Activated CD4-positive, alpha-beta memory T cell treated with anti-CD3 and anti-CD28 coated beads for 36 hours (primary cell): ENCODE measurements around the gene HMGCLL1. TPM values are rescaled to one million over a fixed set of nuclear protein-coding genes. Genes with fewer than 3 reads are reported as not detected.

ENCODE experiments used
- CTCF ChIA-PET: fragments of 350-600 bp; sonication (Branson Sonifier 250); formaldehyde crosslinking; loops from one replicate; lab custom pipeline; 2021; ENCODE audit warnings: antibody characterized with exemption, inconsistent platforms; lab: Charles Lee
- POLR2A ChIA-PET: fragments of 350-600 bp; sonication (Branson Sonifier 250); formaldehyde crosslinking; loops from one replicate; lab custom pipeline; 2021; ENCODE audit warnings: antibody characterized with exemption; lab: Charles Lee
- DNase-seq: peaks from one replicate; pipeline ENCODE4 v3.0.0-alpha.2; 2020
- H3K27ac Mint-ChIP-seq: one replicate; pipeline ENCODE4 v1.8.0; 2021; ENCODE audit warnings: mixed read lengths
- H3K27me3 Mint-ChIP-seq: one replicate; pipeline ENCODE4 v1.8.0; 2021; ENCODE audit warnings: mixed read lengths
- H3K36me3 Mint-ChIP-seq: one replicate; pipeline ENCODE4 v1.8.0; 2021; ENCODE audit warnings: mixed read lengths
- H3K4me1 Mint-ChIP-seq: one replicate; pipeline ENCODE4 v1.8.0; 2021; ENCODE audit warnings: low read depth, mixed read lengths
- H3K4me3 Mint-ChIP-seq: one replicate; pipeline ENCODE4 v1.8.0; 2021; ENCODE audit warnings: mild to moderate bottlenecking, mixed read lengths
- H3K9me3 Mint-ChIP-seq: one replicate; pipeline ENCODE4 v1.8.0; 2021; ENCODE audit warnings: mixed read lengths
- intact Hi-C: fragments of 100-400 bp; cut with micrococcal nuclease; formaldehyde crosslinking; loops from one replicate; pipeline ENCODE4 v1.15.1; 2023
- total RNA-seq, 2 experiments: library from RNA; stranded (reverse); gene quantifications; one replicate each; pipeline ENCODE4 v1.2.3, GENCODE V29; 2021

HMGCLL1 gene
- total RNA-seq, 2 experiments from 2014 or later, result not detected

DNA sequence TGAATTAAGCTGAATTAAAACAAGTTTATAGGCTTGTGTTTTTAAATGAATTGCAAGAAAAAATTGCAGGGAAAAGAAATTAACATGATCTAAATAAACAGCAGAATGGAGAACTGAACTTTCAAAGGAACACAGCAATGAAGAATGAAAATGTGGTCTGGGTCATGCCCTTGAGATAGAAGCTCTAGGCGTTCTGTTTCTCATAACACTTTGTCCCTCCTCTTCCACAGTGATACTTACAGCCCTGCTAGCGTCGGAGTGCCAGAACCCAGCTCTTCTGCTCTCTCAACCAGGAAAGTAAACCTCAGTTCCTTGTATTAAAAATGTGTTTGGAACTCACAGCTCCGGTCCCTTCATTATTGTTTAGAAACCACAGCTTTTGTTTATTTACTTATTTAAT, 11.4 kb downstream of the HMGCLL1 start:
- DNase-seq, result no peak
- ChIA-PET POLR2A (no interaction called here), CTCF (no interaction called here)
- Mint-ChIP-seq H3K27ac (no peak overlapping the region), H3K4me3 (no peak overlapping the region), H3K36me3 (no peaks in the 10 kb centered on the region), H3K4me1 (no peaks in the 10 kb centered on the region), H3K9me3 (peaks cover 12% of the 10 kb centered on the region), H3K27me3 (no peaks in the 10 kb centered on the region)
- intact Hi-C loops, result no loop called here

GRCh38 chr6:55566036-55566710, 12.8 kb downstream of the HMGCLL1 start:
- CTCF ChIA-PET, result no interaction called here
- Mint-ChIP-seq H3K9me3 (peaks cover 12% of the 10 kb centered on the region), H3K27ac (no peak overlapping the region), H3K36me3 (no peaks in the 10 kb centered on the region), H3K4me3 (no peak overlapping the region), H3K4me1 (no peaks in the 10 kb centered on the region), H3K27me3 (no peaks in the 10 kb centered on the region)
- POLR2A ChIA-PET, result no interaction called here
- intact Hi-C loops, result no loop called here
- no peak for DNase-seq

- ChIA-PET POLR2A (no interaction called here), CTCF (no interaction called here)
- peaks cover 3% of the 10 kb centered on the region for H3K9me3 Mint-ChIP-seq
- intact Hi-C loops, result no loop called here
- H3K4me3 Mint-ChIP-seq, result no peak overlapping the region
- H3K4me1 Mint-ChIP-seq, result no peaks in the 10 kb centered on the region
- no peak overlapping the region for H3K27ac Mint-ChIP-seq
- no peaks in the 10 kb centered on the region for H3K36me3 Mint-ChIP-seq
- no peaks in the 10 kb centered on the region for H3K27me3 Mint-ChIP-seq
- no peak for DNase-seq
Observed at GRCh38 chr6:55562318-55562717, 16.7 kb downstream of the HMGCLL1 start.

DNA sequence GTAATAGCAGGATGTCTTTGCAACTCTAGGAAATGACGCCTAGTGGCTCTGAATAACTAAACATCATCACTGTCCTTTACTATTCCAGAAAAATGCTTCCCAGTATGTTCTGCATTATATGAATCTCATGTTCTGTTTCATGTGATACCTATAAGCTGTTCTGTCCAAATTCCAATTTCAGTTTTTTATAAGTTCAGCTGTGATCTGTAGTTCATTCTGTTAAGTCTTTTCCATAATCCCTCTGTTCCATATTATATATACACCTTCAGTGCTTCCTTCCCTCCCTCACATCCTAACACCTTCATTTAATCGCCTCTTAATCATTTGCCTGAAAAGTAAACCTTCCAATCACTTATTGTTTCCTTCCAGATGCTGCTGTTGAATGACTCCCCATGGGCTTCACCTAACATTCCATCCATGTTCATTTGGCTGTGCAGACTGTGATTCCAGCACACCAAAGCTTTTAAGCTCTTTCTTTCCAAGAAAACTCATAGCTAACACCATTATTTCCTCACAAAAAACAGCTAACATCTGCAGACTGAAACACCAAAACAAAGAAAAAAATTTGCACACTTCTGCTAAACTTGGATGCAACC, 18.6 kb downstream of the HMGCLL1 start:
- H3K4me1 Mint-ChIP-seq, result no peaks in the 10 kb centered on the region
- H3K36me3 Mint-ChIP-seq, result no peaks in the 10 kb centered on the region
- intact Hi-C loops, result no loop called here
- H3K4me3 Mint-ChIP-seq, result no peak overlapping the region
- POLR2A ChIA-PET, result no interaction called here
- H3K27ac Mint-ChIP-seq, result no peak overlapping the region
- H3K9me3 Mint-ChIP-seq, result peaks cover 2% of the 10 kb centered on the region
- no peaks in the 10 kb centered on the region for H3K27me3 Mint-ChIP-seq
- no peak for DNase-seq
- CTCF ChIA-PET, result interaction anchor here (1.1 kb wide), 1 partner anchor 9 kb away, joined by 3 read pairs; no protein-coding TSS in a partner anchor

GRCh38 chr6:55557146-55557545, 21.8 kb downstream of the HMGCLL1 start:
- Mint-ChIP-seq H3K4me3 (no peak overlapping the region), H3K36me3 (no peaks in the 10 kb centered on the region), H3K27ac (no peak overlapping the region), H3K9me3 (peaks cover 3% of the 10 kb centered on the region), H3K27me3 (no peaks in the 10 kb centered on the region), H3K4me1 (no peaks in the 10 kb centered on the region)
- no peak for DNase-seq
- CTCF ChIA-PET, result no interaction called here
- intact Hi-C loops, result no loop called here
- POLR2A ChIA-PET, result no interaction called here

- Mint-ChIP-seq H3K9me3 (peaks cover 3% of the 10 kb centered on the region), H3K27ac (no peak overlapping the region), H3K36me3 (no peaks in the 10 kb centered on the region), H3K27me3 (no peaks in the 10 kb centered on the region), H3K4me3 (no peak overlapping the region), H3K4me1 (no peaks in the 10 kb centered on the region)
- intact Hi-C loops, result no loop called here
- no peak for DNase-seq
- ChIA-PET POLR2A (no interaction called here), CTCF (no interaction called here)
Observed at GRCh38 chr6:55545791-55546190, 33.2 kb downstream of the HMGCLL1 start.

DNA sequence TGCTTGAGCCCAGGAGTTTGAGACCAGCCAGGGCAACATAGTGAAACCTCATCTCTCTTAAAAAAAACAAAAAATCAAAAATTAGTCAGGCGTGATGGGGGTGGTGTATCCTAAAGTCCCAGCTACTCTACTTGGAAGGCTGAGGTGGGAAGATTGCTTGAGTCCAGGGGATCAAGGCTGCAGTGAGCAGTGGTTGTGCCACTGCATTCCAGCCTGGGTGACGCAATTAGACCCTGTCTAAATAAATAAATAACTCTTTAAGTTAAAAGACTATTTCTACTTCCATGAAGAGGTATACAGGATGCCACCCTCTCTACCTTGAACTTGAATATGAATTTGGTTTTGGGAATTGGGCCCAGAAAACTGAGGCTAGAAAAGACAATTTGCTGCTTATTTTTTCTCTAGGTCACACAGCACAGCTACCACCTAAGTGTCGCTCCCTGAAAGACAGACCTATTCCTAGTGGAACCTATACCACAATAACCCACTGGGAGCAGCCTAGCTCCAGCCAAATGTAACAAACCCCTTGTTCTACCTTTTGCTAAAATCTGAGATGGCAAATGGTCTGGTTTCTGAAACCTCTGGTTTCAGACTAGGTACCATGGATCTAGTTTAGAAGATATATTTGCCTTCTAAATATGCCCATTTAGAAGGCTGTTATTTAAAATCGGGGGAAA, 35.2 kb downstream of the HMGCLL1 start:
- Mint-ChIP-seq H3K27ac (no peak overlapping the region), H3K9me3 (no peaks in the 10 kb centered on the region), H3K36me3 (no peaks in the 10 kb centered on the region), H3K27me3 (no peaks in the 10 kb centered on the region), H3K4me1 (no peaks in the 10 kb centered on the region), H3K4me3 (no peak overlapping the region)
- DNase-seq, result no peak
- intact Hi-C loops, result no loop called here
- CTCF ChIA-PET, result interaction anchor here (0.6 kb wide), 1 partner anchor 23 kb away, joined by 3 read pairs; no protein-coding TSS in a partner anchor
- POLR2A ChIA-PET, result no interaction called here

DNA sequence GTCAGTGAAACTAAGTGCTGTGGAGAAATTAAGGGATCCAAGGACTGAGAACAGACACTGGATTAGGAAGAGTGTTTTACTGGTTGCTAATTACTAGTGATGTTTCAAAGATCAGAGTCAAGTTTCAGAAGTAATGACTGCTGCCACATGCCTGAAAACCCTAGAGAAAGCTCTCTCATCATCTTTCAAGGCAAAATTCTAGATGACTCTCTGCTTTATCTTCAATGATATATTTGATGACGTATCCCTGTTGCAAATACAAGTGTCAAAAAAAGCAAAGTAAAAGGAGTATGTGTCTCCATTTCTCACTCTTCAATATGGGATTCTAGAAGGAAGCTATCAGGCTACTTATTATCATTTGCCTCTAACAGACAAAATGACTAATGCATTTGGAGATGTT, 38.0 kb downstream of the HMGCLL1 start:
- H3K27me3 Mint-ChIP-seq, result no peaks in the 10 kb centered on the region
- DNase-seq, result no peak
- no peak overlapping the region for H3K4me3 Mint-ChIP-seq
- H3K36me3 Mint-ChIP-seq, result no peaks in the 10 kb centered on the region
- H3K27ac Mint-ChIP-seq, result no peak overlapping the region
- no peaks in the 10 kb centered on the region for H3K9me3 Mint-ChIP-seq
- POLR2A ChIA-PET, result interaction anchor here (0.5 kb wide), 1 partner anchor 10 kb away, joined by 3 read pairs; no protein-coding TSS in a partner anchor
- CTCF ChIA-PET, result no interaction called here
- H3K4me1 Mint-ChIP-seq, result no peaks in the 10 kb centered on the region
- intact Hi-C loops, result no loop called here

- Mint-ChIP-seq H3K27ac (no peak overlapping the region), H3K9me3 (peaks cover 4% of the 10 kb centered on the region), H3K36me3 (no peaks in the 10 kb centered on the region), H3K4me3 (no peak overlapping the region), H3K4me1 (no peaks in the 10 kb centered on the region), H3K27me3 (no peaks in the 10 kb centered on the region)
- no peak for DNase-seq
- ChIA-PET CTCF (no interaction called here), POLR2A (no interaction called here)
- intact Hi-C loops, result no loop called here
Observed at GRCh38 chr6:55536391-55536956, 42.5 kb downstream of the HMGCLL1 start.

GRCh38 chr6:55531496-55531895, 47.5 kb downstream of the HMGCLL1 start:
- POLR2A ChIA-PET, result no interaction called here
- H3K36me3 Mint-ChIP-seq, result no peaks in the 10 kb centered on the region
- CTCF ChIA-PET, result no interaction called here
- H3K27me3 Mint-ChIP-seq, result no peaks in the 10 kb centered on the region
- H3K9me3 Mint-ChIP-seq, result peaks cover 9% of the 10 kb centered on the region
- no peak overlapping the region for H3K27ac Mint-ChIP-seq
- H3K4me1 Mint-ChIP-seq, result no peaks in the 10 kb centered on the region
- no peak overlapping the region for H3K4me3 Mint-ChIP-seq
- no peak for DNase-seq
- intact Hi-C loops, result no loop called here

GRCh38 chr6:55530931-55531330, 48.1 kb downstream of the HMGCLL1 start:
- no peak for DNase-seq
- intact Hi-C loops, result no loop called here
- Mint-ChIP-seq H3K4me1 (no peaks in the 10 kb centered on the region), H3K9me3 (peaks cover 9% of the 10 kb centered on the region), H3K27ac (no peak overlapping the region), H3K4me3 (no peak overlapping the region), H3K27me3 (no peaks in the 10 kb centered on the region), H3K36me3 (no peaks in the 10 kb centered on the region)
- ChIA-PET CTCF (no interaction called here), POLR2A (no interaction called here)

DNA sequence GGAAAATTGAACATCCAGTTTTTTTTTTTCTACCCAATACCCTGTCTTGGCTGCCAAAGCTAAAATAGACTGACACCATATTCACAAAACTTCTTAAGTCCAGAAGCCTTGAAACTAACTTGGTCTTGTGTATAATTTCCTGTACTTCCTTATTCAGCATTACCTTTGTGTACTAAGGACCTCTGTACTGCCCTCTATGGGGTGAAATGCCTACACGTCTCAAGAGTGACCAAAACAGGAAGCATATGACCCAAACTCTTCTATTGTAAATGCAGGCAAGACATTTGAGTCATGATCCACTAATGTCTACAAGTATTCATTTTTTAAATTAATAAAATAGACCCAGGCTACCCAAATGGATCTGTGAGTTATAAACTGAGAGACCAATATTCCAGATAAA, 50.4 kb downstream of the HMGCLL1 start:
- Mint-ChIP-seq H3K4me1 (no peaks in the 10 kb centered on the region), H3K4me3 (no peak overlapping the region), H3K36me3 (no peaks in the 10 kb centered on the region), H3K9me3 (peaks cover 11% of the 10 kb centered on the region), H3K27me3 (no peaks in the 10 kb centered on the region), H3K27ac (no peak overlapping the region)
- intact Hi-C loops, result no loop called here
- no peak for DNase-seq
- ChIA-PET POLR2A (no interaction called here), CTCF (no interaction called here)
